GM21390 (cell line): ENCODE results near the gene SPINT3.

Experiments used
- ATAC-seq: cut with Tn5 transposase; IDR thresholded peaks from one replicate; pipeline ENCODE4 v1.9.1; 2021; ENCODE audit not compliant: unreplicated experiment

Gene SPINT3

GRCh38 chr20:45462711-45463509, 52.5 kb downstream of the SPINT3 start:
- no peak for ATAC-seq
